ENCODE data around the gene CFAP299. TPM values are rescaled to one million over a fixed set of nuclear protein-coding genes. Genes with fewer than 3 reads are reported as not detected.

The CFAP299 gene
- polyA plus RNA-seq, 3 donors, result 0.04 TPM; not detected in 2

GRCh38 chr4:80903020-80903419 lies 567.5 kb downstream of the CFAP299 start:
- H3K27ac ChIP-seq (ENCODE audit: low read depth, low read length), result no peak overlapping the region

- WGBS, 3 donors, result 87 to 100% (median 94%) methylated on average over 1 of the region's 1 CpG
- no peak overlapping the region for H3K27ac ChIP-seq (ENCODE audit: low read depth, low read length)
These were observed 574.4 kb downstream of the CFAP299 start for GRCh38 chr4:80909938-80910337.

- no peak overlapping the region for H3K27ac ChIP-seq (ENCODE audit: low read depth, low read length)
These were observed 575.9 kb downstream of the CFAP299 start for GRCh38 chr4:80911458-80911857.

- 77 to 93% (median 92%) methylated on average over 7 of the region's 7 CpGs for WGBS, 3 donors
- H3K27ac ChIP-seq (ENCODE audit: low read depth, low read length), result no peak overlapping the region
These were observed 576.8 kb downstream of the CFAP299 start for GRCh38 chr4:80912350-80912749.

- no peak overlapping the region for H3K27ac ChIP-seq (ENCODE audit: low read depth, low read length)
- WGBS, 3 donors, result 24 to 73% (median 32%) methylated on average over 3 of the region's 3 CpGs
These were observed 577.9 kb downstream of the CFAP299 start for GRCh38 chr4:80913381-80913780.

- WGBS, 3 donors, result 77 to 79% (median 78%) methylated on average over 3 of the region's 3 CpGs
- H3K27ac ChIP-seq (ENCODE audit: low read depth, low read length), result no peak overlapping the region
These were observed 581.2 kb downstream of the CFAP299 start for GRCh38 chr4:80916770-80917169.

GRCh38 chr4:80918004-80918403 lies 582.5 kb downstream of the CFAP299 start:
- no peak overlapping the region for H3K27ac ChIP-seq (ENCODE audit: low read depth, low read length)

- WGBS, 3 donors, result 66 to 87% (median 84%) methylated on average over 2 of the region's 2 CpGs
These were observed 585.9 kb downstream of the CFAP299 start for GRCh38 chr4:80921441-80921840.

GRCh38 chr4:80922941-80923340 lies 587.4 kb downstream of the CFAP299 start:
- H3K27ac ChIP-seq (ENCODE audit: low read depth, low read length), result no peak overlapping the region
- WGBS, 3 donors, result 58 to 93% (median 87%) methylated on average over 2 of the region's 2 CpGs

More at GRCh38 chr4:80921441-80921840, 585.9 kb downstream of the CFAP299 start:
- H3K27ac ChIP-seq (ENCODE audit: low read depth, low read length), result no peak overlapping the region

- H3K27ac ChIP-seq (ENCODE audit: low read depth, low read length), result no peak overlapping the region
- 89 to 98% (median 96%) methylated on average over 1 of the region's 1 CpG for WGBS, 3 donors
These were observed 589.8 kb downstream of the CFAP299 start for GRCh38 chr4:80925293-80925692.

GRCh38 chr4:80926446-80926845 lies 590.9 kb downstream of the CFAP299 start:
- H3K27ac ChIP-seq (ENCODE audit: low read depth, low read length), result no peak overlapping the region
- WGBS, 3 donors, result 62 to 84% (median 84%) methylated on average over 1 of the region's 1 CpG

- no peak overlapping the region for H3K27ac ChIP-seq (ENCODE audit: low read depth, low read length)
- 53 to 81% (median 75%) methylated on average over 1 of the region's 1 CpG for WGBS, 3 donors
These were observed 591.4 kb downstream of the CFAP299 start for GRCh38 chr4:80926891-80927290.

- no peak overlapping the region for H3K27ac ChIP-seq (ENCODE audit: low read depth, low read length)
- WGBS, 3 donors, result 63 to 69% (median 68%) methylated on average over 3 of the region's 3 CpGs
These were observed 591.9 kb downstream of the CFAP299 start for GRCh38 chr4:80927420-80927819.

GRCh38 chr4:80931631-80932081 lies 596.1 kb downstream of the CFAP299 start:
- WGBS, 3 donors, result 41 to 71% (median 53%) methylated on average over 4 of the region's 4 CpGs
- H3K27ac ChIP-seq (ENCODE audit: low read depth, low read length), result no peak overlapping the region

GRCh38 chr4:80948141-80948540 lies 612.6 kb downstream of the CFAP299 start:
- 26 to 52% (median 44%) methylated on average over 1 of the region's 1 CpG for WGBS, 3 donors
- no peak overlapping the region for H3K27ac ChIP-seq (ENCODE audit: low read depth, low read length)

GRCh38 chr4:80948995-80949394 lies 613.5 kb downstream of the CFAP299 start:
- H3K27ac ChIP-seq (ENCODE audit: low read depth, low read length), result no peak overlapping the region

GRCh38 chr4:80956421-80956820 lies 620.9 kb downstream of the CFAP299 start:
- no peak overlapping the region for H3K27ac ChIP-seq (ENCODE audit: low read depth, low read length)
- 78 to 88% (median 86%) methylated on average over 3 of the region's 3 CpGs for WGBS, 3 donors

- WGBS, 3 donors, result 49 to 79% (median 73%) methylated on average over 2 of the region's 2 CpGs
- H3K27ac ChIP-seq (ENCODE audit: low read depth, low read length), result no peak overlapping the region
These were observed 627.5 kb downstream of the CFAP299 start for GRCh38 chr4:80963051-80963450.

GRCh38 chr4:80967346-80967745 lies 631.8 kb downstream of the CFAP299 start:
- no peak overlapping the region for H3K27ac ChIP-seq (ENCODE audit: low read depth, low read length)
- 78 to 82% (median 80%) methylated on average over 4 of the region's 4 CpGs for whole genome bisulfite sequencing, 3 donors

GRCh38 chr4:80980239-80980638 lies 644.7 kb downstream of the CFAP299 start:
- H3K27ac ChIP-seq (ENCODE audit: low read depth, low read length), result no peak overlapping the region
- WGBS, 3 donors, result 58 to 67% (median 59%) methylated on average over 3 of the region's 3 CpGs

GRCh38 chr4:80986011-80986410 lies 650.5 kb downstream of the CFAP299 start:
- no peak overlapping the region for H3K27ac ChIP-seq (ENCODE audit: low read depth, low read length)

Measured in adipose tissue (tissue), 3 donors.